PC-3 (cell line): ENCODE measurements around the gene RAB9B. TPM values are rescaled to one million over a fixed set of nuclear protein-coding genes. Genes with fewer than 3 reads are reported as not detected.

Experiments used
- ATAC-seq: fragments of 200-7000 bp; cut with Tn5 transposase; 2 replicates; pipeline ENCODE4 v1.9.1; 2020; ENCODE audit warnings: mild to moderate bottlenecking, moderate library complexity
- BruUV-seq: library from RNA; stranded (reverse); fragments of 400-500 nt; replicated peaks from 2 replicates; lab custom pipeline; 2021; lab: Mats Ljungman, UMichigan
- CTCF ChIA-PET: fragments of 300-600 bp; sonication (Branson Sonifier 250); formaldehyde crosslinking; loops from one replicate; lab custom pipeline; 2022; ENCODE audit warnings: antibody characterized with exemption; lab: Charles Lee
- POLR2A ChIA-PET: fragments of 300-600 bp; sonication (Branson Sonifier 250); formaldehyde crosslinking; loops from one replicate; lab custom pipeline; 2022; ENCODE audit warnings: antibody characterized with exemption; ENCODE audit not compliant: unreplicated experiment; lab: Charles Lee
- DNase-seq: peaks from one replicate; pipeline ENCODE4 v3.0.0-alpha.2; 2015
- H2AFZ ChIP-seq: fragments of 300-600 bp; sonication (generic); 2 replicates; pipeline ENCODE4 v1.6.0; 2016; ENCODE audit warnings: antibody characterized with exemption, low read length
- H3F3A ChIP-seq: fragments of 300-600 bp; sonication (generic); one replicate; pipeline ENCODE4 v1.6.0; 2017; ENCODE audit warnings: antibody characterized with exemption, low read length, control low read depth, mild to moderate bottlenecking; ENCODE audit not compliant: unreplicated experiment
- H3K27ac ChIP-seq: fragments of 300-600 bp; sonication (generic); 2 replicates; pipeline ENCODE4 v1.5.1; 2016; ENCODE audit warnings: mild to moderate bottlenecking, low read length
- H3K27me3 ChIP-seq: fragments of 300-600 bp; sonication (generic); 2 replicates; pipeline ENCODE4 v1.6.1; 2016; ENCODE audit warnings: low read length, mixed read lengths
- H3K36me3 ChIP-seq: fragments of 300-600 bp; sonication (generic); 2 replicates; pipeline ENCODE4 v1.6.1; 2016; ENCODE audit warnings: low read depth, mixed run types, low read length, mixed read lengths
- H3K4me1 ChIP-seq: fragments of 300-600 bp; sonication (generic); 2 replicates; pipeline ENCODE4 v1.5.1; 2016; ENCODE audit warnings: low read length; ENCODE audit not compliant: insufficient read depth
- H3K4me2 ChIP-seq: fragments of 300-600 bp; sonication (generic); 2 replicates; pipeline ENCODE4 v1.6.0; 2016; ENCODE audit warnings: low read length
- H3K4me3 ChIP-seq: fragments of 300-600 bp; sonication (generic); 2 replicates; pipeline ENCODE4 v1.5.1; 2016; ENCODE audit warnings: mild to moderate bottlenecking, low read length, mixed read lengths
- H3K79me2 ChIP-seq: fragments of 300-600 bp; sonication (generic); 2 replicates; pipeline ENCODE4 v1.6.1; 2017; ENCODE audit warnings: low read length, mixed read lengths
- H3K9ac ChIP-seq: fragments of 300-600 bp; sonication (generic); 2 replicates; pipeline ENCODE4 v1.6.0; 2016; ENCODE audit warnings: mild to moderate bottlenecking, low read length
- H3K9me2 ChIP-seq: fragments of 300-600 bp; sonication (generic); replicated peaks from 2 replicates; pipeline ENCODE4 v1.6.1; 2016; ENCODE audit warnings: mixed run types, low read length, mixed read lengths
- H3K9me3 ChIP-seq: fragments of 300-600 bp; sonication (generic); 2 replicates; pipeline ENCODE4 v1.6.1; 2016; ENCODE audit warnings: low read length, mixed read lengths
- H4K20me1 ChIP-seq: fragments of 300-600 bp; sonication (generic); 2 replicates; pipeline ENCODE4 v1.6.1; 2016; ENCODE audit warnings: low read length, mixed read lengths
- EZH2 ChIP-seq: fragments of 300-600 bp; sonication (generic); IDR thresholded peaks from one replicate; pipeline ENCODE4 v1.6.1; 2017; ENCODE audit warnings: antibody characterized with exemption, mild to moderate bottlenecking, low read length; ENCODE audit not compliant: unreplicated experiment
- EZH2phosphoT487 ChIP-seq: fragments of 300-600 bp; sonication (generic); IDR thresholded peaks from 2 replicates; pipeline ENCODE4 v1.6.1; 2018; ENCODE audit warnings: mild to moderate bottlenecking, antibody characterized with exemption, low read length, borderline replicate concordance
- intact Hi-C: fragments of 100-400 bp; cut with micrococcal nuclease; formaldehyde crosslinking; loops from 2 replicates; pipeline ENCODE4 v1.9.0; 2023
- total RNA-seq: library from RNA; depleted of rRNA; stranded (reverse); fragments of >200 nt; gene quantifications from 2 replicates; pipeline ENCODE4 v1.2.3, GENCODE V29; 2014
- TF ChIP-seq, protein P1 (sequence below): fragments of 300-600 bp; sonication (generic); conservative IDR thresholded peaks from 2 replicates; pipeline ENCODE4 v1.5.1; 2017; ENCODE audit warnings: antibody characterized with exemption, low read depth, mild to moderate bottlenecking, low read length

Gene RAB9B
- total RNA-seq, 1 experiment from 2014 or later: 1.5 TPM

- Histone ChIP-seq H2AFZ (no peak overlapping the region), H3K9me2 (no peaks in the 10 kb centered on the region), H3K9me3 (no peaks in the 10 kb centered on the region), H3K4me3 (no peak overlapping the region), H3K27ac (no peak overlapping the region), H3K36me3 (no peaks in the 10 kb centered on the region), H3K79me2 (no peaks in the 10 kb centered on the region), H3F3A (no peaks in the 10 kb centered on the region), H3K4me1 (no peaks in the 10 kb centered on the region), H3K4me2 (no peak overlapping the region), H3K9ac (no peak overlapping the region), H3K27me3 (peaks cover 3% of the 10 kb centered on the region; the same call in 1 of the 2 replicates), H4K20me1 (no peaks in the 10 kb centered on the region)
- DNase-seq: no peak
- ChIA-PET CTCF (no interaction called here), POLR2A (no interaction called here)
- no peak for TF ChIP-seq EZH2phosphoT487
- TF ChIP-seq, protein P1, sequence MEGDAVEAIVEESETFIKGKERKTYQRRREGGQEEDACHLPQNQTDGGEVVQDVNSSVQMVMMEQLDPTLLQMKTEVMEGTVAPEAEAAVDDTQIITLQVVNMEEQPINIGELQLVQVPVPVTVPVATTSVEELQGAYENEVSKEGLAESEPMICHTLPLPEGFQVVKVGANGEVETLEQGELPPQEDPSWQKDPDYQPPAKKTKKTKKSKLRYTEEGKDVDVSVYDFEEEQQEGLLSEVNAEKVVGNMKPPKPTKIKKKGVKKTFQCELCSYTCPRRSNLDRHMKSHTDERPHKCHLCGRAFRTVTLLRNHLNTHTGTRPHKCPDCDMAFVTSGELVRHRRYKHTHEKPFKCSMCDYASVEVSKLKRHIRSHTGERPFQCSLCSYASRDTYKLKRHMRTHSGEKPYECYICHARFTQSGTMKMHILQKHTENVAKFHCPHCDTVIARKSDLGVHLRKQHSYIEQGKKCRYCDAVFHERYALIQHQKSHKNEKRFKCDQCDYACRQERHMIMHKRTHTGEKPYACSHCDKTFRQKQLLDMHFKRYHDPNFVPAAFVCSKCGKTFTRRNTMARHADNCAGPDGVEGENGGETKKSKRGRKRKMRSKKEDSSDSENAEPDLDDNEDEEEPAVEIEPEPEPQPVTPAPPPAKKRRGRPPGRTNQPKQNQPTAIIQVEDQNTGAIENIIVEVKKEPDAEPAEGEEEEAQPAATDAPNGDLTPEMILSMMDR: no peak
- TF ChIP-seq EZH2: no peak
- intact Hi-C loops: no loop called here
- BruUV-seq: no TSS peak
- ATAC-seq: no peak
These were observed 49.4 kb downstream of the RAB9B start for GRCh38 chrX:103782640-103783039.

DNA sequence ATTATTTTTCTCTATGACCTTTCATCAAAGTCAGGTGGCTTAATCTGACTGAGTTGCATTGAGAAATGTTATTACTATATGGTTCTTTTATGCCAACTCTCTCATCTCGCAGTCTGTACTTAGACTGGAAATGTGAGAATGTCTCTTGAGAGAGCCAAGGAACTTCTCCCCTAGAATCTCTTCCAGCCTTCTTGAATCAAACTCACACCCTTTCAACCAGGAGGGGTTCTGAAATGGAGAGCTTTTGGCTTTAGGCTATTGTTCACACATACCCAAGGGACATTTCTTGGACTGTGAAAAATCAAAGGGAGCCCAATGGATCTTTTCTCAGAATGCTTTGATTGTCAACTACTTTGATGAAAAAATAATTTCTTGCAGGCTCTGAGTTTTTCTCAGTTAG is 50.4 kb downstream of the RAB9B start:
- CTCF ChIA-PET: no interaction called here
- H4K20me1 ChIP-seq: no peaks in the 10 kb centered on the region

DNA sequence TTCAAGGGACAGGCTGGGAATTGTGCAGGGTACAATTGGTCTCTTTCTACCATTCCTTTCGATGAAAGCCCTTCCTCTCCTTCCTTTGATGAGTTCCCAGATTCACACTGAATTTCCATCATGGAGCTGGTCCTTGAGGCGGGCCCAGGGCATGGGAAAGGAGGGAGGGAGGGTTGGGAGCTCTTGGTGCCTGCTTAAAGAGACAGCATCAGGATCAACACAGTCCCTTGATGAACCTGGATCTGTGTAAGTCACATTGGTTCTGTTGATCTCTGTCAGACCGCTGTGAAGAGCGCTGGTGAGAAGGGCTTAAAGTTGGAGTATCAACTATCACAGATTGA is 51.0 kb downstream of the RAB9B start:
- DNase-seq (no peak), ATAC-seq (no peak)
- Histone ChIP-seq H3K36me3 (no peaks in the 10 kb centered on the region), H3K9ac (no peak overlapping the region), H3K9me3 (no peaks in the 10 kb centered on the region), H3K79me2 (no peaks in the 10 kb centered on the region), H3K4me3 (no peak overlapping the region), H3K27ac (no peak overlapping the region), H3F3A (no peaks in the 10 kb centered on the region), H4K20me1 (no peaks in the 10 kb centered on the region), H3K4me2 (no peak overlapping the region), H3K9me2 (no peaks in the 10 kb centered on the region), H3K4me1 (no peaks in the 10 kb centered on the region), H3K27me3 (peaks cover 4% of the 10 kb centered on the region; the same call in 1 of the 2 replicates), H2AFZ (no peak overlapping the region)
- CTCF ChIA-PET: no interaction called here
- BruUV-seq: no TSS peak
- intact Hi-C loops: no loop called here
- no peak for TF ChIP-seq EZH2phosphoT487
- TF ChIP-seq, protein P1: no peak
- no peak for TF ChIP-seq EZH2
- POLR2A ChIA-PET: no interaction called here

More for the DNA sequence above, 50.4 kb downstream of the RAB9B start:
- no peak overlapping the region for H2AFZ ChIP-seq
- intact Hi-C loops: no loop called here
- no peaks in the 10 kb centered on the region for H3K36me3 ChIP-seq
- H3K79me2 ChIP-seq: no peaks in the 10 kb centered on the region
- no peak overlapping the region for H3K4me3 ChIP-seq
- no peak overlapping the region for H3K9ac ChIP-seq
- H3F3A ChIP-seq: no peaks in the 10 kb centered on the region
- no peaks in the 10 kb centered on the region for H3K9me3 ChIP-seq
- no peaks in the 10 kb centered on the region for H3K9me2 ChIP-seq
- no TSS peak for BruUV-seq
- no peak overlapping the region for H3K4me2 ChIP-seq
- no peak for TF ChIP-seq EZH2
- no peak for ATAC-seq
- peaks cover 4% of the 10 kb centered on the region; the same call in 1 of the 2 replicates for H3K27me3 ChIP-seq
- no peaks in the 10 kb centered on the region for H3K4me1 ChIP-seq
- H3K27ac ChIP-seq: no peak overlapping the region
- DNase-seq: no peak
- POLR2A ChIA-PET: no interaction called here
